HCT116 (cell line): ENCODE results near the gene BACE1. TPM values are rescaled to one million over a fixed set of nuclear protein-coding genes. Genes with fewer than 3 reads are reported as not detected.

Experiments used
- ATAC-seq: fragments of 200-7000 bp; cut with Tn5 transposase; 2 replicates; pipeline ENCODE4 v1.9.1; 2020; ENCODE audit warnings: mild to moderate bottlenecking, moderate library complexity
- BruUV-seq: library from RNA; stranded (reverse); fragments of 400-500 nt; replicated peaks from 2 replicates; lab custom pipeline; 2021; lab: Mats Ljungman, UMichigan
- CTCF ChIA-PET: fragments of 300-600 bp; sonication (Branson Sonifier 250); formaldehyde crosslinking; loops from one replicate; lab custom pipeline; 2021; ENCODE audit warnings: antibody characterized with exemption; lab: Charles Lee
- POLR2A ChIA-PET: fragments of 300-600, 350-600 bp; sonication (Branson Sonifier 250); formaldehyde crosslinking; loops from one replicate; lab custom pipeline; 2021; ENCODE audit warnings: antibody characterized with exemption; lab: Charles Lee
- RAD21 ChIA-PET, 2 experiments: fragments of 300-600 bp; sonication (Branson Sonifier 250); formaldehyde crosslinking; loops; one replicate each; lab custom pipeline; 2023; ENCODE audit warnings: low total read pairs in 2 of 2; ENCODE audit not compliant: uncharacterized antibody in 2 of 2, unreplicated experiment in 2 of 2, low non-redundant PET in 1 of 2; lab: Charles Lee
- DNase-seq: peaks from one replicate; pipeline ENCODE4 v3.0.0-alpha.2; 2010; ENCODE audit warnings: low read depth, low spot score
- H2AFZ ChIP-seq: fragments of 200-600 bp; shearing (Covaris generic), sonication (generic); 2 replicates; pipeline ENCODE4 v1.6.1; 2017; ENCODE audit warnings: low read depth, mixed run types, mixed read lengths, antibody characterized with exemption, low read length; ENCODE audit not compliant: poor library complexity, severe bottlenecking
- H3K27ac ChIP-seq: 2 replicates; pipeline ENCODE4 v1.5.1; 2012; ENCODE audit warnings: low read depth, low read length
- H3K27me3 ChIP-seq: fragments of 200-600 bp; sonication (generic); 2 replicates; pipeline ENCODE4 v1.6.1; 2016; ENCODE audit warnings: mixed run types, low read length, mixed read lengths; ENCODE audit not compliant: insufficient read depth
- H3K36me3 ChIP-seq, 2 experiments: fragments of 200-500 bp in 1 of 2; fragments of 200-600 bp in 1 of 2; sonication (Bioruptor generic) in 1 of 2; sonication (generic) in 1 of 2; 2 replicates each; pipeline versions ENCODE4 v1.5.1 to v1.6.1; 2014 to 2016; ENCODE audit warnings: low read length in 2 of 2, inconsistent platforms in 1 of 2, mixed read lengths in 1 of 2, mixed run types in 1 of 2; ENCODE audit not compliant: insufficient read depth in 2 of 2, control insufficient read depth in 1 of 2
- H3K4me1 ChIP-seq, 2 experiments: fragments of 200-600 bp in 1 of 2; sonication (generic) in 1 of 2; 2 replicates each; pipeline versions ENCODE4 v1.5.1 to v1.6.1; 2012 to 2017; ENCODE audit warnings: low read length in 2 of 2, inconsistent platforms in 1 of 2, mild to moderate bottlenecking in 1 of 2, mixed read lengths in 1 of 2, mixed run types in 1 of 2, moderate library complexity in 1 of 2; ENCODE audit not compliant: insufficient read depth in 2 of 2, control insufficient read depth in 1 of 2
- H3K4me2 ChIP-seq: fragments of 200-600 bp; sonication (generic); 2 replicates; pipeline ENCODE4 v1.6.1; 2017; ENCODE audit warnings: mixed run types, low read length, mixed read lengths
- H3K4me3 ChIP-seq, 2 experiments: fragments of 200-600 bp in 1 of 2; sonication (generic) in 1 of 2; replicated peaks in 1 of 2; 2 replicates each; pipeline ENCODE4 v1.5.1; 2011 to 2016; ENCODE audit warnings: low read length in 2 of 2, control low read depth in 1 of 2, low read depth in 1 of 2, mild to moderate bottlenecking in 1 of 2, mixed read lengths in 1 of 2, mixed run types in 1 of 2
- H3K79me2 ChIP-seq: fragments of 200-600 bp; sonication (generic); 2 replicates; pipeline ENCODE4 v1.6.1; 2017; ENCODE audit warnings: mild to moderate bottlenecking, mixed run types, low read length, moderate library complexity, mixed read lengths; ENCODE audit not compliant: insufficient read depth
- H3K9ac ChIP-seq: fragments of 200-600 bp; sonication (generic); 2 replicates; pipeline ENCODE4 v1.6.1; 2016; ENCODE audit warnings: low read length, mixed read lengths
- H3K9me2 ChIP-seq: fragments of 200-600 bp; sonication (generic), shearing (Covaris generic); 2 replicates; pipeline ENCODE4 v1.6.1; 2017; ENCODE audit warnings: mixed run types, mild to moderate bottlenecking, moderate library complexity; ENCODE audit not compliant: insufficient read depth
- H3K9me3 ChIP-seq, 2 experiments: fragments of 200-500 bp in 1 of 2; fragments of 200-600 bp in 1 of 2; sonication (Bioruptor generic) in 1 of 2; sonication (generic) in 1 of 2; 2 replicates each; pipeline ENCODE4 v1.6.1; 2014 to 2017; ENCODE audit warnings: low read length in 2 of 2, mixed read lengths in 2 of 2, inconsistent platforms in 1 of 2, low read depth in 1 of 2, mild to moderate bottlenecking in 1 of 2, mixed run types in 1 of 2, moderate library complexity in 1 of 2; ENCODE audit not compliant: control insufficient read depth in 1 of 2, insufficient read depth in 1 of 2
- H4K20me1 ChIP-seq: fragments of 200-600 bp; sonication (generic), shearing (Covaris generic); 2 replicates; pipeline ENCODE4 v1.6.1; 2017; ENCODE audit warnings: mixed run types, mild to moderate bottlenecking, moderate library complexity; ENCODE audit not compliant: insufficient read depth
- FOSL1 ChIP-seq: IDR thresholded peaks from 2 replicates; pipeline ENCODE4 v1.6.1; 2012; ENCODE audit warnings: low read depth
- POLR2A ChIP-seq: IDR thresholded peaks from 2 replicates; pipeline ENCODE4 v1.7.0; 2011; ENCODE audit warnings: borderline replicate concordance; ENCODE audit not compliant: insufficient read depth, insufficient read length; ENCODE audit errors: extremely low read depth
- RAD21 ChIP-seq: IDR thresholded peaks from 2 replicates; pipeline ENCODE4 v1.6.1; 2012; ENCODE audit warnings: low read depth, mild to moderate bottlenecking
- SP1 ChIP-seq: IDR thresholded peaks from 2 replicates; pipeline ENCODE4 v1.6.1; 2012; ENCODE audit warnings: low read depth
- intact Hi-C: fragments of 100-400 bp; cut with micrococcal nuclease; formaldehyde crosslinking; loops from 2 replicates; pipeline ENCODE4 v1.10.0; 2022
- total RNA-seq: library from RNA; stranded (reverse); gene quantifications from one replicate; pipeline ENCODE4 v1.2.1, GENCODE V29; 2021; ENCODE audit not compliant: unreplicated experiment
- TF ChIP-seq, protein P1 (sequence below), 3 experiments: fragments of 200-600 bp in 1 of 3; sonication (generic) in 1 of 3; IDR thresholded peaks in 2 of 3; conservative IDR thresholded peaks in 1 of 3; 2 replicates each; pipeline ENCODE4 v1.5.1; 2012 to 2017; ENCODE audit warnings: low read depth in 2 of 3, low read length in 2 of 3, antibody characterized with exemption in 1 of 3, borderline replicate concordance in 1 of 3, control low read depth in 1 of 3, mild to moderate bottlenecking in 1 of 3, mixed read lengths in 1 of 3, mixed run types in 1 of 3, moderate library complexity in 1 of 3; ENCODE audit not compliant: insufficient read depth in 1 of 3
- TF ChIP-seq, protein P2 (sequence below): IDR thresholded peaks from 2 replicates; pipeline ENCODE4 v1.6.1; 2012

BACE1 gene
- total RNA-seq, 1 experiment from 2014 or later = 8.5 TPM

DNA sequence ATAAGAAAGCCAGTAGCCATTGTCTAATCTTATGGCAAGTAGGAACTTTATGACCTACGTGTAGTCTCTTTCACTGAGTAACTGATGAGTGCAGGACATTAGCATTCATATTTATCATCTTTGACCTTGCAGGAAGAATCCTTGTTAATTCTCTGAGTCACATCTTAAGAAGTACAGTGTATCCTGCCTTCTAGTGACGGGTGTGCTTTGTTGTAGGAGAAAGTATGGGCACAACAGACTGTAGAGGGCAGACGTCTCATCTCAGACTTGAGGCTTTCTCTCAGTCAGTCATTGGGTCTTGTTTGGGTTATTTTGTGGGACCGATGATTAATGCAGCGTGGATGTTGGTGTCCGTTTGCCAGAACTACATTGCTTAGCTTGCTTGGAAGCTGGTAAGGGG lies 76.8 kb downstream of the BACE1 start:
- no peak overlapping the region for H3K4me3 ChIP-seq
- no peaks in the 10 kb centered on the region for H3K9me2 ChIP-seq
- ChIA-PET RAD21 (no interaction called here), POLR2A (no interaction called here), CTCF (no interaction called here)
- no peaks in the 10 kb centered on the region for H3K79me2 ChIP-seq
- TF ChIP-seq, protein P1, sequence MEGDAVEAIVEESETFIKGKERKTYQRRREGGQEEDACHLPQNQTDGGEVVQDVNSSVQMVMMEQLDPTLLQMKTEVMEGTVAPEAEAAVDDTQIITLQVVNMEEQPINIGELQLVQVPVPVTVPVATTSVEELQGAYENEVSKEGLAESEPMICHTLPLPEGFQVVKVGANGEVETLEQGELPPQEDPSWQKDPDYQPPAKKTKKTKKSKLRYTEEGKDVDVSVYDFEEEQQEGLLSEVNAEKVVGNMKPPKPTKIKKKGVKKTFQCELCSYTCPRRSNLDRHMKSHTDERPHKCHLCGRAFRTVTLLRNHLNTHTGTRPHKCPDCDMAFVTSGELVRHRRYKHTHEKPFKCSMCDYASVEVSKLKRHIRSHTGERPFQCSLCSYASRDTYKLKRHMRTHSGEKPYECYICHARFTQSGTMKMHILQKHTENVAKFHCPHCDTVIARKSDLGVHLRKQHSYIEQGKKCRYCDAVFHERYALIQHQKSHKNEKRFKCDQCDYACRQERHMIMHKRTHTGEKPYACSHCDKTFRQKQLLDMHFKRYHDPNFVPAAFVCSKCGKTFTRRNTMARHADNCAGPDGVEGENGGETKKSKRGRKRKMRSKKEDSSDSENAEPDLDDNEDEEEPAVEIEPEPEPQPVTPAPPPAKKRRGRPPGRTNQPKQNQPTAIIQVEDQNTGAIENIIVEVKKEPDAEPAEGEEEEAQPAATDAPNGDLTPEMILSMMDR (IDR thresholded peaks at IDR 0.05 in 2 of 3, conservative IDR thresholded peaks at IDR 0.05 in 1 of 3; ENCODE audit: borderline replicate concordance in 1 of 3, insufficient read depth in 1 of 3, low read depth in 2 of 3, low read length in 2 of 3) = peak in 2 of 3 experiments; percentile 22 to 25; a peak in 1 of 6 replicates
- TF ChIP-seq POLR2A (no peak), RAD21 (peak; percentile 15; the same call in 1 of the 2 replicates)
- intact Hi-C loops = no loop called here
- DNase-seq (no peak), ATAC-seq (peak; percentile 84)
- no peak overlapping the region for H2AFZ ChIP-seq
- BruUV-seq = TSS peak; percentile 6
- no peaks in the 10 kb centered on the region for H3K9me3 ChIP-seq
- no peak overlapping the region for H3K9ac ChIP-seq
- no peak overlapping the region for H3K4me2 ChIP-seq
- no peak overlapping the region for H3K27ac ChIP-seq
- H3K27me3 ChIP-seq = no peaks in the 10 kb centered on the region
- peaks cover 0 to 8% of the 10 kb centered on the region in 2 experiments; a peak in 1 of 4 replicates for H3K4me1 ChIP-seq
- peaks cover 8 to 13% of the 10 kb centered on the region in 2 experiments; a peak in 2 of 4 replicates for H3K36me3 ChIP-seq
- H4K20me1 ChIP-seq = no peaks in the 10 kb centered on the region

DNA sequence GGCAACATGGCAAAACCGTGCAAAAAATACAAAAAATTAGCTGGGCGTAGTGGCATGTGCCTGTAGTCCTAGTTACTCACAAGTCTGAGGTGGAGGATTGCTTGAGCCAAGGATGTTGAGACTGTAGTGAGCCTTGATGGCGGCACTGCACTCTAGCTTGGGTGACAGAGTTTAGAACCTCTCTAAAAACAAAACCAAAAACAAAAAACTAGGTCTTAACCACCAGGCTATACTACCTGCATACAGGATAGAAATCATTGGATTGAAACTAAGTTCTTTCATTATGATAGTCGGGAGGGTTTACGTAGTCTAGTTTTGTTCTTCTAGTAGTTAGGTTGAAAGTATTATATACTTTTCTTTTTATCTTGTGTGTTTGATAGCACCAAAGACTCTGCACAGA lies 77.8 kb downstream of the BACE1 start:
- RAD21 ChIA-PET = no interaction called here
- Histone ChIP-seq H3K27me3 (no peaks in the 10 kb centered on the region), H2AFZ (no peak overlapping the region), H3K27ac (no peak overlapping the region), H3K9ac (no peak overlapping the region), H3K9me3 (no peaks in the 10 kb centered on the region), H3K9me2 (no peaks in the 10 kb centered on the region), H4K20me1 (no peaks in the 10 kb centered on the region), H3K4me3 (no peak overlapping the region), H3K36me3 (peaks cover 4 to 12% of the 10 kb centered on the region in 2 experiments; a peak in 2 of 4 replicates), H3K4me1 (peaks cover 6 to 15% of the 10 kb centered on the region in 2 experiments; a peak in 3 of 4 replicates), H3K79me2 (peaks cover 9% of the 10 kb centered on the region; the same call in 1 of the 2 replicates), H3K4me2 (no peak overlapping the region)
- BruUV-seq = no TSS peak
- TF ChIP-seq SP1 = no peak
- TF ChIP-seq, protein P2, sequence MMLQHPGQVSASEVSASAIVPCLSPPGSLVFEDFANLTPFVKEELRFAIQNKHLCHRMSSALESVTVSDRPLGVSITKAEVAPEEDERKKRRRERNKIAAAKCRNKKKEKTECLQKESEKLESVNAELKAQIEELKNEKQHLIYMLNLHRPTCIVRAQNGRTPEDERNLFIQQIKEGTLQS = no peak
- TF ChIP-seq FOSL1 = no peak
- DNase-seq (no peak), ATAC-seq (no peak)
- intact Hi-C loops = no loop called here
- CTCF ChIA-PET = no interaction called here
- POLR2A ChIA-PET = no interaction called here

Other genes starting within 250 kb of the BACE1 start
- 21.0 TPM for gene SIK3, start 217.8 kb downstream of the BACE1 start, total RNA-seq
- gene PAFAH1B2, start 172.0 kb downstream of the BACE1 start, total RNA-seq = 154 TPM
- gene SIDT2, start 137.5 kb downstream of the BACE1 start, total RNA-seq = 37.0 TPM
- 10.0 TPM for gene TAGLN, start 116.9 kb downstream of the BACE1 start, total RNA-seq
- gene PCSK7, start 84.2 kb downstream of the BACE1 start, total RNA-seq = 30.0 TPM
- 29.3 TPM for gene RNF214, start 83.6 kb downstream of the BACE1 start, total RNA-seq
- gene BACE1-AS, start 24.9 kb downstream of the BACE1 start, total RNA-seq = 10.2 TPM
- gene CEP164, start 11.6 kb upstream of the BACE1 start, total RNA-seq = 22.2 TPM